Amygdala (tissue), 56 donors: ENCODE measurements around the gene MEIKIN.
A peak's percentile ranks its signal among the peaks of the same experiment; 100 is the strongest.
"Not testable (repeated sequence)": the region's sequence is repeated elsewhere in the genome, so short reads cannot be mapped to it uniquely, and the experiment has no call there.

Experiments used
- DNase-seq, 56 donors: peaks; one replicate each; lab custom pipeline; 2025; lab: John Stamatoyannopoulos, UW

The MEIKIN gene

GRCh38 chr5:131916481-131916880 is 29.0 kb downstream of the MEIKIN start:
- DNase-seq: no peak

GRCh38 chr5:131914472-131914871 is 31.0 kb downstream of the MEIKIN start:
- DNase-seq: no peak

GRCh38 chr5:131913603-131914002 is 31.9 kb downstream of the MEIKIN start:
- DNase-seq: no peak

- DNase-seq: no peak
Measured at GRCh38 chr5:131906668-131907067, 38.8 kb downstream of the MEIKIN start.

GRCh38 chr5:131902266-131902665 is 43.2 kb downstream of the MEIKIN start:
- DNase-seq: not testable (repeated sequence)

GRCh38 chr5:131899686-131900085 is 45.8 kb downstream of the MEIKIN start:
- no peak for DNase-seq

GRCh38 chr5:131883984-131884383 is 61.5 kb downstream of the MEIKIN start:
- peak in 2 of 56 donors; percentile 2 for DNase-seq

GRCh38 chr5:131879705-131880104 is 65.8 kb downstream of the MEIKIN start:
- DNase-seq: no peak

- DNase-seq: no peak
Measured at GRCh38 chr5:131877873-131878272, 67.6 kb downstream of the MEIKIN start.

GRCh38 chr5:131871251-131871650 is 74.2 kb downstream of the MEIKIN start:
- not testable (repeated sequence) for DNase-seq

- no peak for DNase-seq
Measured at GRCh38 chr5:131867524-131867923, 77.9 kb downstream of the MEIKIN start.

GRCh38 chr5:131863700-131864099 is 81.8 kb downstream of the MEIKIN start:
- DNase-seq: no peak

GRCh38 chr5:131857388-131857787 is 88.1 kb downstream of the MEIKIN start:
- DNase-seq: no peak

- no peak for DNase-seq
Measured at GRCh38 chr5:131855452-131855851, 90.0 kb downstream of the MEIKIN start.

GRCh38 chr5:131854134-131854533 is 91.3 kb downstream of the MEIKIN start:
- DNase-seq: no peak

GRCh38 chr5:131848662-131849061 is 96.8 kb downstream of the MEIKIN start:
- no peak for DNase-seq

GRCh38 chr5:131846536-131846935 is 98.9 kb downstream of the MEIKIN start:
- DNase-seq: no peak

- DNase-seq: no peak
Measured at GRCh38 chr5:131845828-131846227, 99.6 kb downstream of the MEIKIN start.

- DNase-seq: not testable (repeated sequence)
Measured at GRCh38 chr5:131842971-131843370, 102.5 kb downstream of the MEIKIN start.

GRCh38 chr5:131832702-131833101 is 112.8 kb downstream of the MEIKIN start:
- not testable (repeated sequence) for DNase-seq

GRCh38 chr5:131825404-131826013 is 120.0 kb downstream of the MEIKIN start:
- no peak for DNase-seq

- no peak for DNase-seq
Measured at GRCh38 chr5:131824631-131825030, 120.8 kb downstream of the MEIKIN start.

- no peak for DNase-seq
Measured at GRCh38 chr5:131821221-131821620, 124.2 kb downstream of the MEIKIN start.
